GM20000 (cell line): ENCODE results near the gene TMEM131.

Experiments
- DNase-seq: peaks from one replicate; pipeline ENCODE4 v3.0.0; 2012; ENCODE audit warnings: low spot score
- CTCF ChIP-seq: IDR thresholded peaks from 2 replicates; pipeline ENCODE4 v1.5.1; 2012; ENCODE audit warnings: mild to moderate bottlenecking, control low read depth; ENCODE audit errors: extremely low read depth, missing control alignments

TMEM131 gene

GRCh38 chr2:97718051-97718882 is 277.5 kb downstream of the TMEM131 start:
- peak; percentile 78 for DNase-seq
- TF ChIP-seq CTCF: no peak

- no peak for DNase-seq
- TF ChIP-seq CTCF: no peak
Measured at GRCh38 chr2:97717613-97717995, 278.1 kb downstream of the TMEM131 start.

- DNase-seq: no peak
- TF ChIP-seq CTCF: no peak
Measured at GRCh38 chr2:97716695-97717612, 278.8 kb downstream of the TMEM131 start.

GRCh38 chr2:97715951-97716694 is 279.6 kb downstream of the TMEM131 start:
- no peak for TF ChIP-seq CTCF
- no peak for DNase-seq

GRCh38 chr2:97714950-97715652 is 280.6 kb downstream of the TMEM131 start:
- DNase-seq: no peak
- TF ChIP-seq CTCF: no peak

GRCh38 chr2:97714084-97714949 is 281.4 kb downstream of the TMEM131 start:
- DNase-seq: no peak
- no peak for TF ChIP-seq CTCF
